ENCODE results near the gene AGAP3. TPM values are rescaled to one million over a fixed set of nuclear protein-coding genes. Genes with fewer than 3 reads are reported as not detected.

Gene AGAP3
- polyA plus RNA-seq, 1 donor (not counting 4 experiments of a cell fraction or from before 2014, with no cell fraction given): 64.3 TPM

DNA sequence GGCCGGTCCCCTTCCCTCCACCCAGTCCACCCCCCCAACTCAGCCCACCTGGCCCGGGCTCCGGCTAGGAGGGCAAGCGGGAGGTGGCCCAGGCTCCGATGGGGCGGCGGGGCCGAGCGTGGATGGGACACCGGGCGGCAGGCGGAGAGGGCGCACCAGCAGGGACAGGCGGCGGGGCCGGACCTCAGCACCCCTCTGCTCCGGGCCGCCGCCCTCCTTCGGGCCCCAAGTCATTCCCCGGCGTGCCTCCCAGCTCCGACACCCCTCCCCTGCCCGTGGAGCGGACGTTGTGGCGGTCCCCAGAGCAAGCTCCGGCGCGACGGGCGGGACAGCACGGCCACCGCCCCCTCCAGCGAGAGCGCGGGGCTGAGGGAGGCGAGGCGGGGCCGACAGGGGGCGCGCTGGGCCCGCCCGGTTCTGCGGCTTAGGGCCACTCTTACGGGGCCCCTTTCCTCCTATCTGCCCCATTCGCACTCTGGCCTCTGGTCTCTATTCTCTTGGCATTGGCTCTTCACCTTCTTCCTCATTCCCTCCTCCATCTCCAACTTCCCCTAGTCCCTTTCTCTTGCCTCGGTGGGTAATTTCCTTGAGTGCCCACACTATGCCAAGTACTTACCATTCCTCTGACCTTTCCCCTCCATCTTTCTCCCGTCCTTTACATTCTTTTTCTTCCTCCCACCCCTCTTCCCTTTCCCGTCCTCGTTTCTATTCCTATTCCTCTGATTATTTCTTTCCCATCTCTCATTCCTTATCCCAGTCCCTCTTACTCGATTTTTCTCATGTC, 81.9 kb downstream of the AGAP3 start:
- Histone ChIP-seq H3K9ac (ENCODE audit: control insufficient read depth, extremely low read depth, insufficient read depth, low read length) (no peak overlapping the region), H3K27ac (ENCODE audit: control insufficient read depth, insufficient read depth, low read length) (no peak overlapping the region), H3K36me3 (ENCODE audit: control insufficient read depth in 2 of 2, extremely low read depth in 1 of 2, insufficient read depth in 2 of 2, low read length in 2 of 2) (no peaks in the 10 kb centered on the region), H3K9me1 (ENCODE audit: control insufficient read depth, extremely low read depth, insufficient read depth, low read length) (no peaks in the 10 kb centered on the region), H3K79me2 (ENCODE audit: control insufficient read depth, insufficient read depth, low read length) (no peaks in the 10 kb centered on the region), H3K9me3 (ENCODE audit: control insufficient read depth, low read depth, low read length) (no peaks in the 10 kb centered on the region), H3K4me2 (ENCODE audit: control insufficient read depth, extremely low read depth, insufficient read depth, low read depth, low read length) (peak overlapping the region; percentile 54), H3K27me3 (ENCODE audit: control insufficient read depth, extremely low read depth, insufficient read depth, low read length) (peaks cover 64% of the 10 kb centered on the region), H2AFZ (ENCODE audit: control insufficient read depth, low read length) (no peak overlapping the region), H3K4me1 (ENCODE audit: control insufficient read depth, extremely low read depth, insufficient read depth, low read length) (no peaks in the 10 kb centered on the region), H3K4me3 (ENCODE audit: control insufficient read depth in 2 of 3, extremely low read depth in 1 of 3, insufficient read depth in 2 of 3, low read depth in 1 of 3, low read length in 3 of 3) (peak overlapping the region; percentile 20 to 38 (median 34)), H4K20me1 (ENCODE audit: control insufficient read depth, extremely low read depth, insufficient read depth, low read length) (peaks cover 5% of the 10 kb centered on the region)
- dilution Hi-C loops (cut with MboI; ENCODE audit: extremely low pct_ligation_motif_present, low sequenced_read_pairs): no loop called here
- peak; percentile 96 for TF ChIP-seq EZH2 (IDR thresholded peaks at IDR 0.05; ENCODE audit: low read length)
- TF ChIP-seq, protein P1, sequence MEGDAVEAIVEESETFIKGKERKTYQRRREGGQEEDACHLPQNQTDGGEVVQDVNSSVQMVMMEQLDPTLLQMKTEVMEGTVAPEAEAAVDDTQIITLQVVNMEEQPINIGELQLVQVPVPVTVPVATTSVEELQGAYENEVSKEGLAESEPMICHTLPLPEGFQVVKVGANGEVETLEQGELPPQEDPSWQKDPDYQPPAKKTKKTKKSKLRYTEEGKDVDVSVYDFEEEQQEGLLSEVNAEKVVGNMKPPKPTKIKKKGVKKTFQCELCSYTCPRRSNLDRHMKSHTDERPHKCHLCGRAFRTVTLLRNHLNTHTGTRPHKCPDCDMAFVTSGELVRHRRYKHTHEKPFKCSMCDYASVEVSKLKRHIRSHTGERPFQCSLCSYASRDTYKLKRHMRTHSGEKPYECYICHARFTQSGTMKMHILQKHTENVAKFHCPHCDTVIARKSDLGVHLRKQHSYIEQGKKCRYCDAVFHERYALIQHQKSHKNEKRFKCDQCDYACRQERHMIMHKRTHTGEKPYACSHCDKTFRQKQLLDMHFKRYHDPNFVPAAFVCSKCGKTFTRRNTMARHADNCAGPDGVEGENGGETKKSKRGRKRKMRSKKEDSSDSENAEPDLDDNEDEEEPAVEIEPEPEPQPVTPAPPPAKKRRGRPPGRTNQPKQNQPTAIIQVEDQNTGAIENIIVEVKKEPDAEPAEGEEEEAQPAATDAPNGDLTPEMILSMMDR (optimal IDR thresholded peaks at IDR 0.05 in 1 of 3, IDR thresholded peaks at IDR 0.05 in 1 of 3, conservative IDR thresholded peaks at IDR 0.05 in 1 of 3; ENCODE audit: extremely low read depth in 1 of 3, insufficient read depth in 2 of 3, low read length in 3 of 3): peak; percentile 49 to 77 (median 72)
- DNase-seq (ENCODE audit: low read depth, low spot score) (no peak), FAIRE-seq (no peak)

DNA sequence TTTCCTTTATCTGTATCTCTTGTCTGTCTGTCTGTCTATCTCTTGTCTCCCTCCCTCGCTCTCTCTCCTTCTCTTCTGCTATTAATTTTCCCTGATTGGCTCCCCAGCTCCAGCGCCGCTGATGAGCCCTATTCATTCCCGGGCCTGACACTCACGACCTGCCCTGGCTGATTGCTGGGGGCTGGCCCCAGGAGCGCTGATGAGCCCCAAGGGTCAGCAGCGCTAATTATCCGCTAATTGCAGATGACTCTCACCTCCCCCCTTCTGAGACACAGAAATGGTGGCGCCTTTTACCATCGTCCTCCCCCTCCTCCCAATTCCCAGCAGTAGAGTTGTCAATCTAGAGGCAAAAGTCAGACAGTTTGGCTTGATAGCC, 82.5 kb downstream of the AGAP3 start:
- H3K36me3 ChIP-seq (ENCODE audit: control insufficient read depth in 2 of 2, extremely low read depth in 1 of 2, insufficient read depth in 2 of 2, low read length in 2 of 2): no peaks in the 10 kb centered on the region
- no peaks in the 10 kb centered on the region for H3K79me2 ChIP-seq (ENCODE audit: control insufficient read depth, insufficient read depth, low read length)
- FAIRE-seq: no peak
- H3K9me1 ChIP-seq (ENCODE audit: control insufficient read depth, extremely low read depth, insufficient read depth, low read length): no peaks in the 10 kb centered on the region
- H3K4me3 ChIP-seq (ENCODE audit: control insufficient read depth in 2 of 3, extremely low read depth in 1 of 3, insufficient read depth in 2 of 3, low read depth in 1 of 3, low read length in 3 of 3): no peak overlapping the region
- no peak for TF ChIP-seq EZH2 (IDR thresholded peaks at IDR 0.05; ENCODE audit: low read length)
- TF ChIP-seq, protein P1 (optimal IDR thresholded peaks at IDR 0.05 in 1 of 3, IDR thresholded peaks at IDR 0.05 in 1 of 3, conservative IDR thresholded peaks at IDR 0.05 in 1 of 3; ENCODE audit: extremely low read depth in 1 of 3, insufficient read depth in 2 of 3, low read length in 3 of 3): no peak
- H3K27ac ChIP-seq (ENCODE audit: control insufficient read depth, insufficient read depth, low read length): no peak overlapping the region
- H3K4me1 ChIP-seq (ENCODE audit: control insufficient read depth, extremely low read depth, insufficient read depth, low read length): no peaks in the 10 kb centered on the region
- H3K4me2 ChIP-seq (ENCODE audit: control insufficient read depth, extremely low read depth, insufficient read depth, low read depth, low read length): no peak overlapping the region
- H3K9ac ChIP-seq (ENCODE audit: control insufficient read depth, extremely low read depth, insufficient read depth, low read length): no peak overlapping the region
- DNase-seq (ENCODE audit: low read depth, low spot score): no peak
- H2AFZ ChIP-seq (ENCODE audit: control insufficient read depth, low read length): no peak overlapping the region
- peaks cover 5% of the 10 kb centered on the region for H4K20me1 ChIP-seq (ENCODE audit: control insufficient read depth, extremely low read depth, insufficient read depth, low read length)
- dilution Hi-C loops (cut with MboI; ENCODE audit: extremely low pct_ligation_motif_present, low sequenced_read_pairs): no loop called here
- no peaks in the 10 kb centered on the region for H3K9me3 ChIP-seq (ENCODE audit: control insufficient read depth, low read depth, low read length)
- peaks cover 69% of the 10 kb centered on the region for H3K27me3 ChIP-seq (ENCODE audit: control insufficient read depth, extremely low read depth, insufficient read depth, low read length)
